HL-60/S4 treated with retinoic acid at 250 ng/mL for 4 days and 3 days (cell line): ENCODE results near the gene DOK1.

Experiments used
- in situ Hi-C: fragments of 300-500 bp; cut with MboI; formaldehyde crosslinking; loops from 2 replicates; pipeline ENCODE4 v1.7.0; 2022; ENCODE audit warnings: low sequenced_read_pairs

DOK1 gene

GRCh38 chr2:74566754-74567085 is 12.2 kb downstream of the DOK1 start:
- in situ Hi-C loops = no loop called here

GRCh38 chr2:74567881-74568280 is 13.4 kb downstream of the DOK1 start:
- in situ Hi-C loops = no loop called here

- in situ Hi-C loops = no loop called here
Observed at GRCh38 chr2:74569686-74570085, 15.2 kb downstream of the DOK1 start.

GRCh38 chr2:74571058-74571457 is 16.5 kb downstream of the DOK1 start:
- in situ Hi-C loops = no loop called here

GRCh38 chr2:74572178-74572925 is 17.8 kb downstream of the DOK1 start:
- in situ Hi-C loops = no loop called here

- in situ Hi-C loops = no loop called here
Observed at GRCh38 chr2:74573747-74574562, 19.4 kb downstream of the DOK1 start.

- in situ Hi-C loops = no loop called here
Observed at GRCh38 chr2:74575320-74575719, 20.8 kb downstream of the DOK1 start.

GRCh38 chr2:74576211-74576862 is 21.8 kb downstream of the DOK1 start:
- in situ Hi-C loops = no loop called here

GRCh38 chr2:74576863-74577229 is 22.3 kb downstream of the DOK1 start:
- in situ Hi-C loops = no loop called here

- in situ Hi-C loops = no loop called here
Observed at GRCh38 chr2:74577448-74577847, 22.9 kb downstream of the DOK1 start.

GRCh38 chr2:74578408-74578807 is 23.9 kb downstream of the DOK1 start:
- in situ Hi-C loops = no loop called here

- in situ Hi-C loops = loop anchor here (10.0 kb wide), 1 partner anchor 97 kb away; the partner anchor contains the start of genes CCDC142 and TTC31
Observed at GRCh38 chr2:74581463-74581862, 26.9 kb downstream of the DOK1 start.

GRCh38 chr2:74582184-74582583 is 27.7 kb downstream of the DOK1 start:
- in situ Hi-C loops = loop anchor here (10.0 kb wide), 1 partner anchor 97 kb away; the partner anchor contains the start of genes CCDC142 and TTC31

- in situ Hi-C loops = loop anchor here (10.0 kb wide), 1 partner anchor 99 kb away; the partner anchor contains the start of genes CCDC142 and TTC31
Observed at GRCh38 chr2:74583504-74583903, 29.0 kb downstream of the DOK1 start.

GRCh38 chr2:74584088-74584645 is 29.6 kb downstream of the DOK1 start:
- in situ Hi-C loops = loop anchor here (10.0 kb wide), 1 partner anchor 99 kb away; the partner anchor contains the start of genes CCDC142 and TTC31

- in situ Hi-C loops = loop anchor here (10.0 kb wide), 1 partner anchor 101 kb away; the partner anchor contains the start of genes CCDC142 and TTC31
Observed at GRCh38 chr2:74585406-74586185, 31.1 kb downstream of the DOK1 start.

- in situ Hi-C loops = loop anchor here (10.0 kb wide), 1 partner anchor 103 kb away; the partner anchor contains the start of genes CCDC142 and TTC31
Observed at GRCh38 chr2:74587664-74588277, 33.3 kb downstream of the DOK1 start.

GRCh38 chr2:74588664-74589063 is 34.1 kb downstream of the DOK1 start:
- in situ Hi-C loops = loop anchor here (10.0 kb wide), 1 partner anchor 104 kb away; the partner anchor contains the start of genes CCDC142 and TTC31
